Left forelimb (tissue), 1 donor: ENCODE measurements around the gene CST4.
"Not testable (repeated sequence)": the region's sequence is repeated elsewhere in the genome, so short reads cannot be mapped to it uniquely, and the experiment has no call there.

Experiments used
- DNase-seq: peaks from one replicate; pipeline ENCODE4 v3.0.0-alpha.2; 2018; ENCODE audit warnings: low spot score

CST4 gene

GRCh38 chr20:23659989-23660837 is 28.6 kb downstream of the CST4 start:
- DNase-seq, result no peak

- DNase-seq, result not testable (repeated sequence)
Measured at GRCh38 chr20:23659610-23659988, 29.2 kb downstream of the CST4 start.

GRCh38 chr20:23658989-23659609 is 29.7 kb downstream of the CST4 start:
- no peak for DNase-seq

- no peak for DNase-seq
Measured at GRCh38 chr20:23658336-23658735, 30.5 kb downstream of the CST4 start.

- no peak for DNase-seq
Measured at GRCh38 chr20:23657202-23657601, 31.6 kb downstream of the CST4 start.

- no peak for DNase-seq
Measured at GRCh38 chr20:23656372-23656771, 32.5 kb downstream of the CST4 start.

- no peak for DNase-seq
Measured at GRCh38 chr20:23655491-23656211, 33.2 kb downstream of the CST4 start.

- DNase-seq, result no peak
Measured at GRCh38 chr20:23654717-23655116, 34.1 kb downstream of the CST4 start.

GRCh38 chr20:23654000-23654399 is 34.8 kb downstream of the CST4 start:
- DNase-seq, result no peak

- no peak for DNase-seq
Measured at GRCh38 chr20:23653400-23653938, 35.4 kb downstream of the CST4 start.

GRCh38 chr20:23652926-23653325 is 35.9 kb downstream of the CST4 start:
- DNase-seq, result no peak

- no peak for DNase-seq
Measured at GRCh38 chr20:23652371-23652770, 36.5 kb downstream of the CST4 start.

GRCh38 chr20:23651117-23651516 is 37.7 kb downstream of the CST4 start:
- no peak for DNase-seq

- no peak for DNase-seq
Measured at GRCh38 chr20:23649830-23650417, 38.9 kb downstream of the CST4 start.

GRCh38 chr20:23649242-23649641 is 39.6 kb downstream of the CST4 start:
- DNase-seq, result no peak

GRCh38 chr20:23647346-23647745 is 41.5 kb downstream of the CST4 start:
- no peak for DNase-seq

GRCh38 chr20:23646106-23646873 is 42.5 kb downstream of the CST4 start:
- DNase-seq, result no peak

GRCh38 chr20:23645575-23645974 is 43.3 kb downstream of the CST4 start:
- no peak for DNase-seq

GRCh38 chr20:23644164-23644563 is 44.7 kb downstream of the CST4 start:
- no peak for DNase-seq

- DNase-seq, result no peak
Measured at GRCh38 chr20:23643659-23644058, 45.2 kb downstream of the CST4 start.

- no peak for DNase-seq
Measured at GRCh38 chr20:23641936-23642751, 46.7 kb downstream of the CST4 start.
